Subcutaneous abdominal adipose tissue (tissue), 5 donors: ENCODE results near the gene MTCL1.
A peak's percentile ranks its signal among the peaks of the same experiment; 100 is the strongest.

Source experiments
- H3K27ac ChIP-seq: one replicate; pipeline ENCODE4 v1.7.0; 2013; ENCODE audit warnings: low read depth, mild to moderate bottlenecking, inconsistent platforms, low read length, moderate library complexity
- H3K27me3 ChIP-seq, 5 donors: one replicate each; pipeline ENCODE4 v1.7.0; 2013; ENCODE audit warnings: low read length in 5 of 5, inconsistent platforms in 1 of 5; ENCODE audit not compliant: control insufficient read depth in 5 of 5, insufficient read depth in 4 of 5
- H3K36me3 ChIP-seq, 5 donors: one replicate each; pipeline ENCODE4 v1.7.0; 2013; ENCODE audit warnings: low read length in 5 of 5; ENCODE audit not compliant: control insufficient read depth in 5 of 5, insufficient read depth in 5 of 5
- H3K4me1 ChIP-seq, 5 donors: one replicate each; pipeline ENCODE4 v1.7.0; 2013; ENCODE audit warnings: low read length in 5 of 5, mild to moderate bottlenecking in 3 of 5, moderate library complexity in 1 of 5; ENCODE audit not compliant: control insufficient read depth in 5 of 5, insufficient read depth in 5 of 5
- H3K4me3 ChIP-seq, 5 donors: one replicate each; pipeline ENCODE4 v1.7.0; 2013; ENCODE audit warnings: low read length in 5 of 5, low read depth in 1 of 5
- H3K9ac ChIP-seq, 5 donors: one replicate each; pipeline ENCODE4 v1.7.0; 2013; ENCODE audit warnings: low read length in 5 of 5, mild to moderate bottlenecking in 4 of 5, moderate library complexity in 3 of 5
- H3K9me3 ChIP-seq, 5 donors: one replicate each; pipeline ENCODE4 v1.7.0; 2013; ENCODE audit warnings: low read length in 5 of 5; ENCODE audit not compliant: control insufficient read depth in 5 of 5
- donor health status: healthy.
- donor health status: healthy.
- donor health status: healthy.
- donor health status: healthy.
- donor health status: healthy.

MTCL1 gene

GRCh38 chr18:8721094-8721669 is 15.8 kb downstream of the MTCL1 start:
- no peaks in the 10 kb centered on the region for H3K4me1 ChIP-seq
- H3K36me3 ChIP-seq, result no peaks in the 10 kb centered on the region
- no peak overlapping the region for H3K9ac ChIP-seq
- H3K9me3 ChIP-seq, result no peaks in the 10 kb centered on the region
- no peak overlapping the region for H3K4me3 ChIP-seq
- H3K27ac ChIP-seq, result no peak overlapping the region
- H3K27me3 ChIP-seq, result peaks cover 0 to 2% (median 0%) of the 10 kb centered on the region in 5 donors

- no peaks in the 10 kb centered on the region for H3K4me1 ChIP-seq
- H3K9me3 ChIP-seq, result no peaks in the 10 kb centered on the region
- no peak overlapping the region for H3K4me3 ChIP-seq
- H3K9ac ChIP-seq, result no peak overlapping the region
- H3K36me3 ChIP-seq, result no peaks in the 10 kb centered on the region
- no peak overlapping the region for H3K27ac ChIP-seq
- H3K27me3 ChIP-seq, result peaks cover 0 to 2% (median 0%) of the 10 kb centered on the region in 5 donors
These were observed 16.4 kb downstream of the MTCL1 start for GRCh38 chr18:8721716-8722115.

- Histone ChIP-seq H3K27ac (no peak overlapping the region), H3K27me3 (no peaks in the 10 kb centered on the region), H3K9ac (no peak overlapping the region), H3K4me3 (no peak overlapping the region), H3K4me1 (no peaks in the 10 kb centered on the region), H3K36me3 (no peaks in the 10 kb centered on the region), H3K9me3 (no peaks in the 10 kb centered on the region)
These were observed 17.8 kb downstream of the MTCL1 start for GRCh38 chr18:8722946-8723820.

- H3K4me3 ChIP-seq, result no peak overlapping the region
- H3K27ac ChIP-seq, result no peak overlapping the region
- no peaks in the 10 kb centered on the region for H3K36me3 ChIP-seq
- H3K4me1 ChIP-seq, result no peaks in the 10 kb centered on the region
- H3K27me3 ChIP-seq, result no peaks in the 10 kb centered on the region
- no peaks in the 10 kb centered on the region for H3K9me3 ChIP-seq
- H3K9ac ChIP-seq, result no peak overlapping the region
These were observed 19.1 kb downstream of the MTCL1 start for GRCh38 chr18:8724452-8724851.

GRCh38 chr18:8726281-8726680 is 20.9 kb downstream of the MTCL1 start:
- Histone ChIP-seq H3K27ac (no peak overlapping the region), H3K9ac (no peak overlapping the region), H3K4me1 (peaks cover 0 to 10% (median 5%) of the 10 kb centered on the region in 5 donors), H3K4me3 (no peak overlapping the region), H3K9me3 (no peaks in the 10 kb centered on the region), H3K27me3 (peaks cover 0 to 4% (median 0%) of the 10 kb centered on the region in 5 donors), H3K36me3 (no peaks in the 10 kb centered on the region)

GRCh38 chr18:8726963-8727705 is 21.8 kb downstream of the MTCL1 start:
- no peaks in the 10 kb centered on the region for H3K36me3 ChIP-seq
- peaks cover 0 to 10% (median 5%) of the 10 kb centered on the region in 5 donors for H3K4me1 ChIP-seq
- H3K27ac ChIP-seq, result no peak overlapping the region
- H3K9me3 ChIP-seq, result no peaks in the 10 kb centered on the region
- no peak overlapping the region for H3K4me3 ChIP-seq
- H3K9ac ChIP-seq, result no peak overlapping the region
- H3K27me3 ChIP-seq, result peaks cover 0 to 4% (median 0%) of the 10 kb centered on the region in 5 donors

- no peak overlapping the region for H3K9ac ChIP-seq
- peaks cover 0 to 8% (median 0%) of the 10 kb centered on the region in 5 donors for H3K27me3 ChIP-seq
- H3K27ac ChIP-seq, result no peak overlapping the region
- H3K9me3 ChIP-seq, result no peaks in the 10 kb centered on the region
- H3K4me3 ChIP-seq, result peak overlapping the region in 2 of 5 donors; percentile 22 to 30
- H3K36me3 ChIP-seq, result no peaks in the 10 kb centered on the region
- peaks cover 0 to 10% (median 5%) of the 10 kb centered on the region in 5 donors for H3K4me1 ChIP-seq
These were observed 24.9 kb downstream of the MTCL1 start for GRCh38 chr18:8730080-8730827.

GRCh38 chr18:8732442-8733360 is 27.3 kb downstream of the MTCL1 start:
- Histone ChIP-seq H3K27ac (no peak overlapping the region), H3K4me3 (no peak overlapping the region)

GRCh38 chr18:8734496-8734895 is 29.1 kb downstream of the MTCL1 start:
- Histone ChIP-seq H3K9me3 (no peaks in the 10 kb centered on the region), H3K27me3 (peaks cover 0 to 8% (median 0%) of the 10 kb centered on the region in 5 donors), H3K4me3 (no peak overlapping the region), H3K9ac (no peak overlapping the region), H3K4me1 (peaks cover 0 to 10% (median 5%) of the 10 kb centered on the region in 5 donors), H3K27ac (no peak overlapping the region), H3K36me3 (no peaks in the 10 kb centered on the region)

More at GRCh38 chr18:8732442-8733360, 27.3 kb downstream of the MTCL1 start:
- no peak overlapping the region for H3K9ac ChIP-seq
- no peaks in the 10 kb centered on the region for H3K9me3 ChIP-seq
- peaks cover 0 to 10% (median 5%) of the 10 kb centered on the region in 5 donors for H3K4me1 ChIP-seq
- H3K36me3 ChIP-seq, result no peaks in the 10 kb centered on the region
- peaks cover 0 to 8% (median 0%) of the 10 kb centered on the region in 5 donors for H3K27me3 ChIP-seq
